Breast epithelium (tissue), 4 donors: ENCODE data around the gene ERCC6L. TPM values are rescaled to one million over a fixed set of nuclear protein-coding genes. Genes with fewer than 3 reads are reported as not detected.

Experiments
- DNase-seq, 2 donors: peaks; one replicate each; pipeline ENCODE4 v3.0.0-alpha.2; 2019; ENCODE audit warnings: low spot score in 2 of 2
- H3K27ac ChIP-seq, 2 donors: fragments of 200-600 bp; sonication (generic) in 1 of 2; one replicate each; pipeline ENCODE4 v1.5.1; 2016 to 2019; ENCODE audit warnings: mild to moderate bottlenecking in 1 of 2
- H3K27me3 ChIP-seq, 2 donors: fragments of 200-600 bp; sonication (generic) in 1 of 2; one replicate each; pipeline versions ENCODE4 v1.5.1 to v1.6.0; 2017 to 2019; ENCODE audit warnings: control low read depth in 1 of 2, mild to moderate bottlenecking in 1 of 2
- H3K36me3 ChIP-seq: fragments of 200-600 bp; one replicate; pipeline ENCODE4 v1.5.1; 2019
- H3K4me1 ChIP-seq, 2 donors: fragments of 200-600 bp; sonication (generic); one replicate each; pipeline ENCODE4 v1.5.1; 2016 to 2019; ENCODE audit warnings: control low read depth in 1 of 2
- H3K4me3 ChIP-seq, 3 donors: fragments of 200-600 bp; sonication (generic); 1 replicate in 2 of 3; 2 replicates in 1 of 3; pipeline ENCODE4 v1.5.1; 2016 to 2019; ENCODE audit warnings: mild to moderate bottlenecking in 3 of 3, moderate library complexity in 2 of 3
- H3K9me3 ChIP-seq, 2 donors: fragments of 200-600 bp; sonication (generic) in 1 of 2; one replicate each; pipeline ENCODE4 v1.5.1; 2016 to 2019; ENCODE audit warnings: control low read depth in 1 of 2
- POLR2A ChIP-seq: fragments of 450-650 bp; IDR thresholded peaks from one replicate; pipeline ENCODE4 v1.6.1; 2016; ENCODE audit warnings: antibody characterized with exemption, mild to moderate bottlenecking, moderate library complexity
- POLR2AphosphoS5 ChIP-seq, 3 donors: sonication (generic); formaldehyde crosslinking; IDR thresholded peaks; one replicate each; pipeline ENCODE4 v1.6.1; 2017; ENCODE audit warnings: antibody characterized with exemption in 3 of 3
- intact Hi-C: fragments of 100-400 bp; cut with DNase I; formaldehyde crosslinking; loops from one replicate; pipeline ENCODE4 v1.15.1; 2023; ENCODE audit warnings: low total_unique reads
- total RNA-seq, 3 donors: library from RNA; depleted of rRNA; stranded (reverse); fragments of >200 nt; gene quantifications; one replicate each; pipeline ENCODE4 v1.1.0, GENCODE V29; 2016
- TF ChIP-seq, protein P1 (sequence below), 3 donors: fragments of 450-650 bp; IDR thresholded peaks; one replicate each; pipeline ENCODE4 v1.5.1; 2016 to 2017; ENCODE audit warnings: antibody characterized with exemption in 3 of 3, mild to moderate bottlenecking in 3 of 3, moderate library complexity in 3 of 3

The ERCC6L gene
- total RNA-seq, 3 donors from 2014 or later, result 0.15 to 0.33 TPM; not detected in 1

DNA sequence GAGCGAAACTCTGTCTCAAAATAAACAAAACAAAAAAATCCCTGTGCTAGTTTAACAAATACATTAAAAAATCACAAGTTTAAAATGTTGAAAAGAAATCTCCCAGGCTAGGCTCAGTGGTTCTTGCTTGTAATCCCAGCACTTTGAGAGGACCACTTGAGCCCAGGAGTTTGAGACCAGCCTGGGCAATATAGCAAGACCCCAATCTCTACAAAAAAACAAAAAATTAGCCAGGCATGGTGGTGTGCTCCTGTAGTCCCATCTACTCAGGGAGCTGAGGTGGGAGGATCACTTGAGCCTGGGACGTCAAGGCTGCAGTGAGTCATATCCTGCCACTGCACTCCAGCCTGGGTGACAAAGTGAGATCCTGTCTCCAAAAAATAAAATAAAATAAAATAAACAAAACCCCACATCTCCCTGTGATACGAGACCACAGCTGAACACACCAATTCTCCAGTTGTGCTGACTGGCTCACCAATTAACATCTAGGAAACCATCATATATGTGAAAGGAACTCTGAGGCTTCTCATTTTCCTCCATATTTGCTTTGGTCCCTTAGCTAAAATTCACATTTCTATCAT is 30.9 kb upstream of the ERCC6L start:
- H3K27ac ChIP-seq, result peak overlapping the region in 1 of 2 donors; percentile 20
- intact Hi-C loops, result no loop called here
- no peaks in the 10 kb centered on the region for H3K36me3 ChIP-seq
- DNase-seq, result no peak
- H3K27me3 ChIP-seq, result no peaks in the 10 kb centered on the region
- TF ChIP-seq POLR2AphosphoS5 (IDR thresholded peaks at IDR 0.05), result no peak
- no peak for TF ChIP-seq POLR2A
- TF ChIP-seq, protein P1, sequence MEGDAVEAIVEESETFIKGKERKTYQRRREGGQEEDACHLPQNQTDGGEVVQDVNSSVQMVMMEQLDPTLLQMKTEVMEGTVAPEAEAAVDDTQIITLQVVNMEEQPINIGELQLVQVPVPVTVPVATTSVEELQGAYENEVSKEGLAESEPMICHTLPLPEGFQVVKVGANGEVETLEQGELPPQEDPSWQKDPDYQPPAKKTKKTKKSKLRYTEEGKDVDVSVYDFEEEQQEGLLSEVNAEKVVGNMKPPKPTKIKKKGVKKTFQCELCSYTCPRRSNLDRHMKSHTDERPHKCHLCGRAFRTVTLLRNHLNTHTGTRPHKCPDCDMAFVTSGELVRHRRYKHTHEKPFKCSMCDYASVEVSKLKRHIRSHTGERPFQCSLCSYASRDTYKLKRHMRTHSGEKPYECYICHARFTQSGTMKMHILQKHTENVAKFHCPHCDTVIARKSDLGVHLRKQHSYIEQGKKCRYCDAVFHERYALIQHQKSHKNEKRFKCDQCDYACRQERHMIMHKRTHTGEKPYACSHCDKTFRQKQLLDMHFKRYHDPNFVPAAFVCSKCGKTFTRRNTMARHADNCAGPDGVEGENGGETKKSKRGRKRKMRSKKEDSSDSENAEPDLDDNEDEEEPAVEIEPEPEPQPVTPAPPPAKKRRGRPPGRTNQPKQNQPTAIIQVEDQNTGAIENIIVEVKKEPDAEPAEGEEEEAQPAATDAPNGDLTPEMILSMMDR (IDR thresholded peaks at IDR 0.05), result no peak
- no peaks in the 10 kb centered on the region for H3K4me1 ChIP-seq
- no peak overlapping the region for H3K4me3 ChIP-seq
- no peaks in the 10 kb centered on the region for H3K9me3 ChIP-seq

DNA sequence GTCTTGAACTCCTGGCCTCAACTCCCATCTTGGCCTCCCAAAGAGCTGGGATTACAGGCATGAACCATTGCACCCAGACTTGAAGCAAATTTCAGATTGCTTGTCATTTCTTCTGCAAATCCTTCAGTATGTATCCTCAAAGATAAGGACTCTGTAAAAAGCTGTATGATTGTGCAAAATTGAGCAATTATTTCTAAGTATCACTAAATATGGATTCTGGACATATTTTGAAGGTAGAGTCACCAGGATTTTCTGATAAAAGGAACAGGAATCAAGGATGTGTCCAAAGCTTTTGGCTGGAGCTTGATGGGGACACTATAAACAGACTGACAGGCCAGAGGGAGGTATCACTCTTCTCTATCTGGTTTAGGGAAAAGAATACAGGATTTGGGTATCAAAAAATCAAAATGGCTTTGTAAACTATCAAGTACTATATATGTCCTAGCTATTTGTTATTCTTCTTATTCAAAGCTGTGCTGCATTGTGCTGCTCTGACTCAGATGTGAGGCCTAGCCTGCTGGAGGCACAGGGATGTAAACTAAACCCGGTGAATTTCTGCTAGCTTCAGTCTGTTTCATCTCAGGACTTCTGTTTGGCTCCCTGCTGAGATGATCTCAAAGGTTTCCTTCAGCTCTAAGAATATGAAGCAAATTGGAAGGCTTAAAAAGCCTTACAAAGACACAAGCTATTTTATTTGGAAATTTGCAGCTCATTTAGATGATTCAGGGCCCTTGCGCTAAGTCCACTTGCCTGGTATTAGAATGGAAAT is 30.0 kb upstream of the ERCC6L start:
- no peak for TF ChIP-seq POLR2A
- TF ChIP-seq, protein P1 (IDR thresholded peaks at IDR 0.05), result no peak
- TF ChIP-seq POLR2AphosphoS5 (IDR thresholded peaks at IDR 0.05), result no peak
- DNase-seq, result no peak
- intact Hi-C loops, result no loop called here
- Histone ChIP-seq H3K36me3 (no peaks in the 10 kb centered on the region), H3K27ac (no peak overlapping the region), H3K4me3 (no peak overlapping the region), H3K4me1 (no peaks in the 10 kb centered on the region), H3K9me3 (no peaks in the 10 kb centered on the region), H3K27me3 (no peaks in the 10 kb centered on the region)

GRCh38 chrX:72265263-72265662 is 26.4 kb upstream of the ERCC6L start:
- no peaks in the 10 kb centered on the region for H3K36me3 ChIP-seq
- DNase-seq, result no peak
- H3K4me3 ChIP-seq, result no peak overlapping the region
- TF ChIP-seq POLR2AphosphoS5 (IDR thresholded peaks at IDR 0.05) (no peak), POLR2A (no peak)
- TF ChIP-seq, protein P1 (IDR thresholded peaks at IDR 0.05), result no peak
- H3K27ac ChIP-seq, result no peak overlapping the region
- H3K27me3 ChIP-seq, result no peaks in the 10 kb centered on the region
- intact Hi-C loops, result no loop called here
- H3K4me1 ChIP-seq, result no peaks in the 10 kb centered on the region
- no peaks in the 10 kb centered on the region for H3K9me3 ChIP-seq

DNA sequence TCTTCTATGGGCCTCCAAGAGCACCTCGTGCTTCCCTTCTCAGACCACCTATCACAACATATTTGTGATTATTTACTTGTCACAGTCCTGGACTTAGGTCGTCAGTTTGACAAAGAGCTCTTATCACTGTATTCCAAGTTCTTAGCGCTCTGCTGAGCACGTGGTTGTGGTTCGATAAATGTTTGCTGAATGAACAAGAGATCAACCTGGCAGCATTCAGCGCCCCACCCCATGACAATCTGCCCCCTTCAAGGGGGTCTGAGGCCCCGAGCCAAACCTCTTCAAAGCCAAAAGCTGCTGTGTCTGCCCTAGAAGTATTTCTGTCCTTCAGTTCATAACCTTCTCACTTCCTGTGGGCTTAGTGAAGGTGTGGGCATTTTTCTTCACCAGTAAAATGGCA is 23.2 kb upstream of the ERCC6L start:
- H3K36me3 ChIP-seq, result no peaks in the 10 kb centered on the region
- intact Hi-C loops, result no loop called here
- no peak overlapping the region for H3K4me3 ChIP-seq
- DNase-seq, result no peak
- H3K27me3 ChIP-seq, result no peaks in the 10 kb centered on the region
- no peaks in the 10 kb centered on the region for H3K4me1 ChIP-seq
- H3K9me3 ChIP-seq, result no peaks in the 10 kb centered on the region
- TF ChIP-seq, protein P1 (IDR thresholded peaks at IDR 0.05), result no peak
- TF ChIP-seq POLR2AphosphoS5 (IDR thresholded peaks at IDR 0.05), result no peak
- no peak for TF ChIP-seq POLR2A
- no peak overlapping the region for H3K27ac ChIP-seq

DNA sequence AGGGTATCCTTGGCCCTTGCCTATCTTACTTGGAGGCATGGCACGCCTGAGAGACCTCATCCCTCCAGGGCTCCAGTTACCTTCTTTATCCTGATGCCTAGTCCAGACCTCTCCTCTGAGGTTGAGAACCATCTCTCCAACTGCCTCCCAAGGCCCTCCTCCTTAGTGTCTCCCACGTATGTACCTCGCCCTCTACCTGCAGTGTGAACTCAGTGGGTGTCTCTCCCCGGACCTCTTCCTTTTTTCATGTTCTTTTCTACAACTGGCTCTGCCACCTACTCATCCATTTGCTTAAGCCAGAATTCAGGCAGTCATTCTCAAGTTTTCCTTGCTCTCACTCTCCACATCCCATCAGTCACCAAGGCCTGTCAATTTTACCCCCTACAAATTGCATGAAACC is 21.6 kb upstream of the ERCC6L start:
- no peak for DNase-seq
- TF ChIP-seq, protein P1 (IDR thresholded peaks at IDR 0.05), result no peak
- Histone ChIP-seq H3K27me3 (peaks cover 0 to 5% of the 10 kb centered on the region in 2 donors), H3K27ac (no peak overlapping the region), H3K36me3 (no peaks in the 10 kb centered on the region), H3K9me3 (no peaks in the 10 kb centered on the region), H3K4me3 (no peak overlapping the region), H3K4me1 (no peaks in the 10 kb centered on the region)
- intact Hi-C loops, result no loop called here
